HG03571 (cell line): ENCODE measurements around the gene RACGAP1.

Experiments
- ATAC-seq: cut with Tn5 transposase; IDR thresholded peaks from one replicate; pipeline ENCODE4 v1.9.1; 2021; ENCODE audit not compliant: unreplicated experiment

RACGAP1 gene

GRCh38 chr12:49944046-49944445, 81.2 kb downstream of the RACGAP1 start:
- no peak for ATAC-seq

- no peak for ATAC-seq
Observed at GRCh38 chr12:49943625-49943960, 81.7 kb downstream of the RACGAP1 start.

GRCh38 chr12:49942921-49943624, 82.2 kb downstream of the RACGAP1 start:
- no peak for ATAC-seq

DNA sequence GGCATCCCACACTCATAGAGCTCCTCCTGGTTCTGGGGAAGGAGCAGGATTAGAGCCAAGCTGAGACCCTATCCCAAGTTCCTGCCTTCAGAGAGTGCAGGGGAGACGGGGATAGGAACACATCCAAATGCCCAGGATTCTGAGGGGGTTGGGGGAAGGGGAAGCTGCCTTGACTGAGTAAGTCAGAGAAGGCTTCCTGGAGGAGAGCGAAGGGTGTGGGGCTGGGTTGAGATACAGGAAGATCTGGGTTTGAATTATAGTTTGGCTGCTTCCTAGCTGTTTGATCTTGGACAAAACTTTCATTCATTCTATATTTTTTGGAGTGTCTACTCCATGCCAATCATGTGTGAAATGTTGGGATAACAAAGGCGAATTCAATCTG, 82.8 kb downstream of the RACGAP1 start:
- no peak for ATAC-seq

DNA sequence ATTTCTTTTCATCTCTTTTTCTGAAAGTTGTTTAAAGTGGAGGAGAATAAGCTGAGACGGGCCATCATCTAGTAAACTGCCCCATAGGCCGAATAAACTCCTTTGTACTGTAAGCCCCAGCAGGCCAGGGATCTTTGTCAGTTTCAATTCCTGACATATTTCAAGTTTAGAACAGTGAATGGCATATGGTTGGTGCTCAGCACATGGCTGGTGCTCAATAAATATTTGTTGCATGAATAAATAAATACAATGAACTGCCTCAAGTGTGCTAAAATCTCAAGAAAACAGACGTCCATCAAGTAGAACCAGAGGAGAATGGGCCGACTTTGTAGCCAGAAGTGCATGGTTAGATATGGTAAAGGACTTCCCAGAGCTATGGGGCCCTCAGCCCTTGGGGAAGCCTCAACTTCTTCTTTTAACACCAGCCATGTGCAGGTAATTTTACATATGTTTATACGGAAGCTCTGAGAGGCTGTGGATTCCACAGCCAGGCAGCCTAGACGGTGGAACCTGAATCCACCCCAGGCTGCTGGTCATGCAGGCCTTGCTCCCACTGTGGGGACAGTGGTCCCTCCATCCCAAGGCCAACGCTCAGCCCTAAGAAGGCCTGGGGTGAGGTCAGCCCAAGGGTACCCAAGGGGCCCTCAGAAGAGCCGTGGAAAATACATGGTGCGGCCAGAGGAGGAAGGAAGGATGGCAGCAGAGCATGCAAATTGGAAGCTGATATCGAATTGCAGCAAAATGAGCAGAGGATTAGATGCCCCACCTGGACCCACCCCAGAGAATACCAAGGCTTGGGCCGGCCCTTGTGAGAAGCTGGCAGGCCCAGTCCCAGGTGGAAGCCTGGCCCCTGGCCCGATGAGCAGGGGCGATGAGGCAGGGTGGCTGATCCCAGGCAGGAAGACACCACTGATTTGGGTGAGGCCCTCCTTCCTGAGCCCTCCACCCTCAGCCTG, 83.5 kb downstream of the RACGAP1 start:
- no peak for ATAC-seq

DNA sequence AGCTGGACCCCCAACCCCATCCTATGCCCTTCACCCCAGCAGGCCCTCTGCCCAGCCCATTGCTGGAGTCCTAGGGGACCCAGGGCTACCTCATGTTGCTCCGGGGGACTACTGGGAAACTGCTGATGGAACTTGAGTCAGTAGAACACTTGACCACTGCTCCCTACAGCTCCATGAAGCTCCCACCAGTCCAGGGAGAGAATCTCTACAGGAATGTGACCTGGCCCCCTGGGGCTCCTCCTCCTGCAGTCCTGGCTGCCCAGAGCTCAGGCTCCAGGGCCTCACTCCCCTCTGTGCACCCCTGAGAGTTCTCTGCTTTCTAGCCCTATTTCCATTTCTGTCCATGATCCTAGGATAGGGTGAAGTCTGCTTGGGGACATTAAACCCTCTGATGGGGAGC, 85.6 kb downstream of the RACGAP1 start:
- no peak for ATAC-seq

GRCh38 chr12:49939307-49939706, 86.0 kb downstream of the RACGAP1 start:
- no peak for ATAC-seq
